Neuron (in vitro differentiated cells): ENCODE results near the gene SRRD.
"Not testable (repeated sequence)": the region's sequence is repeated elsewhere in the genome, so short reads cannot be mapped to it uniquely, and the experiment has no call there.

Source experiments
- H2AFZ ChIP-seq: one replicate; pipeline ENCODE4 v1.6.1; 2013; ENCODE audit warnings: low read depth, mild to moderate bottlenecking, inconsistent platforms, low read length, moderate library complexity
- H3K27me3 ChIP-seq: one replicate; pipeline ENCODE4 v1.6.1; 2013; ENCODE audit warnings: low read length; ENCODE audit not compliant: insufficient read depth
- H3K36me3 ChIP-seq: one replicate; pipeline ENCODE4 v1.6.1; 2013; ENCODE audit warnings: low read length; ENCODE audit not compliant: insufficient read depth
- H3K4me1 ChIP-seq: one replicate; pipeline ENCODE4 v1.6.1; 2013; ENCODE audit warnings: low read length; ENCODE audit not compliant: insufficient read depth
- H3K4me3 ChIP-seq: 2 replicates; pipeline ENCODE4 v1.5.1; 2013; ENCODE audit warnings: mild to moderate bottlenecking, low read length, moderate library complexity
- H3K9me3 ChIP-seq: one replicate; pipeline ENCODE4 v1.6.1; 2013; ENCODE audit warnings: low read length

The SRRD gene

GRCh38 chr22:26483439-26484359, at the start of gene SRRD, which contains the start of gene HPS4:
TSS of gene SRRD (plus strand) at chr22:26483877. CDS start at chr22:26483891, 14 bp downstream.
TSS of gene HPS4 (minus strand) at chr22:26483783. CDS start at chr22:26481762, 2,021 bp downstream.
- Histone ChIP-seq H3K9me3 (no peaks in the 10 kb centered on the region), H3K27me3 (no peaks in the 10 kb centered on the region), H3K4me3 (peak within 1 kb of the TSS; percentile 97), H3K4me1 (peaks cover 53% of the 10 kb centered on the region), H2AFZ (peak within 1 kb of the TSS; percentile 90), H3K36me3 (peaks cover 23% of the 10 kb centered on the region)

- Histone ChIP-seq H3K4me3 (no peak overlapping the region), H3K9me3 (no peaks in the 10 kb centered on the region), H3K27me3 (no peaks in the 10 kb centered on the region), H2AFZ (no peak overlapping the region), H3K36me3 (peaks cover 13% of the 10 kb centered on the region), H3K4me1 (peaks cover 15% of the 10 kb centered on the region)
Measured at GRCh38 chr22:26435327-26436093, 48.2 kb upstream of the SRRD start.

- H3K27me3 ChIP-seq: no peaks in the 10 kb centered on the region
- H3K9me3 ChIP-seq: no peaks in the 10 kb centered on the region
- peaks cover 5% of the 10 kb centered on the region for H3K4me1 ChIP-seq
- peaks cover 13% of the 10 kb centered on the region for H3K36me3 ChIP-seq
- no peak overlapping the region for H2AFZ ChIP-seq
- H3K4me3 ChIP-seq: no peak overlapping the region
Measured at GRCh38 chr22:26436903-26437515, 46.7 kb upstream of the SRRD start.

- Histone ChIP-seq H3K9me3 (no peaks in the 10 kb centered on the region), H3K36me3 (peaks cover 13% of the 10 kb centered on the region), H2AFZ (no peak overlapping the region), H3K4me1 (no peaks in the 10 kb centered on the region), H3K4me3 (no peak overlapping the region), H3K27me3 (no peaks in the 10 kb centered on the region)
Measured at GRCh38 chr22:26437694-26438392, 45.8 kb upstream of the SRRD start.

GRCh38 chr22:26438776-26439175, 44.9 kb upstream of the SRRD start:
- H3K9me3 ChIP-seq, H3K36me3 ChIP-seq, H3K4me1 ChIP-seq, H3K27me3 ChIP-seq, H2AFZ ChIP-seq, H3K4me3 ChIP-seq: not testable (repeated sequence)

GRCh38 chr22:26439559-26439958, 44.1 kb upstream of the SRRD start:
- Histone ChIP-seq H2AFZ (no peak overlapping the region), H3K4me1 (no peaks in the 10 kb centered on the region), H3K4me3 (no peak overlapping the region), H3K9me3 (no peaks in the 10 kb centered on the region), H3K36me3 (peaks cover 2% of the 10 kb centered on the region), H3K27me3 (no peaks in the 10 kb centered on the region)

GRCh38 chr22:26442086-26442756, 41.5 kb upstream of the SRRD start:
- Histone ChIP-seq H3K4me1 (no peaks in the 10 kb centered on the region), H3K4me3 (no peak overlapping the region), H2AFZ (no peak overlapping the region), H3K9me3 (no peaks in the 10 kb centered on the region), H3K36me3 (no peaks in the 10 kb centered on the region), H3K27me3 (no peaks in the 10 kb centered on the region)

- no peak overlapping the region for H2AFZ ChIP-seq
- H3K36me3 ChIP-seq: no peaks in the 10 kb centered on the region
- no peak overlapping the region for H3K4me3 ChIP-seq
- no peaks in the 10 kb centered on the region for H3K4me1 ChIP-seq
- H3K9me3 ChIP-seq: no peaks in the 10 kb centered on the region
- H3K27me3 ChIP-seq: no peaks in the 10 kb centered on the region
Measured at GRCh38 chr22:26443901-26444690, 39.6 kb upstream of the SRRD start.

GRCh38 chr22:26444777-26445176, 38.9 kb upstream of the SRRD start:
- Histone ChIP-seq H3K4me1 (no peaks in the 10 kb centered on the region), H3K27me3 (no peaks in the 10 kb centered on the region), H3K36me3 (peaks cover 3% of the 10 kb centered on the region), H3K9me3 (no peaks in the 10 kb centered on the region), H3K4me3 (no peak overlapping the region), H2AFZ (no peak overlapping the region)

GRCh38 chr22:26445577-26446275, 38.0 kb upstream of the SRRD start:
- no peak overlapping the region for H2AFZ ChIP-seq
- no peak overlapping the region for H3K4me3 ChIP-seq
- H3K36me3 ChIP-seq: peaks cover 6% of the 10 kb centered on the region
- no peaks in the 10 kb centered on the region for H3K4me1 ChIP-seq
- H3K9me3 ChIP-seq: no peaks in the 10 kb centered on the region
- no peaks in the 10 kb centered on the region for H3K27me3 ChIP-seq

GRCh38 chr22:26446808-26447515, 36.7 kb upstream of the SRRD start:
- Histone ChIP-seq H3K9me3 (no peaks in the 10 kb centered on the region), H3K4me3 (no peak overlapping the region), H3K4me1 (no peaks in the 10 kb centered on the region), H3K36me3 (peaks cover 15% of the 10 kb centered on the region), H3K27me3 (no peaks in the 10 kb centered on the region), H2AFZ (no peak overlapping the region)
